Activated CD8-positive, alpha-beta T cell treated with anti-CD3 and anti-CD28 coated beads for 36 hours (primary cell): ENCODE results near the gene MOCS3. TPM values are rescaled to one million over a fixed set of nuclear protein-coding genes. Genes with fewer than 3 reads are reported as not detected.

Source experiments
- ATAC-seq: fragments of 200-7000 bp; cut with Tn5 transposase; one replicate; pipeline ENCODE4 v1.10.0; 2021; ENCODE audit warnings: mild to moderate bottlenecking, moderate library complexity
- CTCF ChIA-PET: fragments of 350-600 bp; sonication (Branson Sonifier 250); formaldehyde crosslinking; loops from one replicate; lab custom pipeline; 2021; ENCODE audit warnings: antibody characterized with exemption; lab: Charles Lee
- POLR2A ChIA-PET: fragments of 350-600 bp; sonication (Branson Sonifier 250); formaldehyde crosslinking; loops from one replicate; lab custom pipeline; 2021; ENCODE audit warnings: antibody characterized with exemption; lab: Charles Lee
- DNase-seq: peaks from one replicate; pipeline ENCODE4 v3.0.0-alpha.2; 2020
- H3K27ac Mint-ChIP-seq: one replicate; pipeline ENCODE4 v1.8.0; 2021; ENCODE audit warnings: mild to moderate bottlenecking, mixed read lengths
- H3K27me3 Mint-ChIP-seq: one replicate; pipeline ENCODE4 v1.8.0; 2021; ENCODE audit warnings: mixed read lengths
- H3K36me3 Mint-ChIP-seq: one replicate; pipeline ENCODE4 v1.8.0; 2021; ENCODE audit warnings: low read depth, mixed read lengths
- H3K4me1 Mint-ChIP-seq: one replicate; pipeline ENCODE4 v1.8.0; 2021; ENCODE audit warnings: low read depth, mixed read lengths
- H3K4me3 Mint-ChIP-seq: one replicate; pipeline ENCODE4 v1.8.0; 2021; ENCODE audit warnings: mild to moderate bottlenecking, moderate library complexity, mixed read lengths
- H3K9me3 Mint-ChIP-seq: one replicate; pipeline ENCODE4 v1.8.0; 2021; ENCODE audit warnings: mixed read lengths
- CTCF ChIP-seq: fragments of 200-600 bp; IDR thresholded peaks from one replicate; pipeline ENCODE4 v1.8.0; 2022; ENCODE audit warnings: antibody characterized with exemption, mild to moderate bottlenecking
- intact Hi-C: fragments of 100-400 bp; cut with micrococcal nuclease; formaldehyde crosslinking; loops from one replicate; pipeline ENCODE4 v1.10.0; 2022
- total RNA-seq, 2 experiments: library from RNA; stranded (reverse); gene quantifications; one replicate each; pipeline ENCODE4 v1.2.3, GENCODE V29; 2021

Gene MOCS3
- total RNA-seq, 2 experiments from 2014 or later: 4.6 TPM

- intact Hi-C loops: no loop called here
- ATAC-seq: no peak
- CTCF ChIA-PET: interaction anchor here (0.9 to 8.6 kb wide), 7 partner anchors 12 to 603 kb away, joined by 3 to 210 read pairs (median 6); no protein-coding TSS in a partner anchor
Measured at GRCh38 chr20:50993876-50994275, 35.3 kb downstream of the MOCS3 start.

DNA sequence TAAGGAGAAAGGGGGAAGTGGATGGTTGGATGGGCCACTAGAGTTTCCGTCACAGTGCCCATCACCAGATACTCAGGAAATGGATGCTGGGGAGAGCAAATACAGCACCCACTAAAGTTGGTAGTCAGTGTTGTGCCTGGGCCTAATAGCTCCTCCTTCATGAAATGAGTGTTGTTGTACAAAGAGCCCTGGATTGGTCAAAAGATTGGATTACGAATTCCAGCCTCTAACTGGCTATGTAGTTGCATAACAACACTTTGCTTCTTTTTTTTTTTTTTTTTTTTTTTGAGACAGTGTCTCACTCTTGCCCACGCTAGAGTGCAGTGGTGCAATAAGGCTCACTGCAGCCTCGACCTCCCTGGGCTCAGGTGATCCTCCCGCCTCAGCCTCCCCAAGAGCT, 36.9 kb downstream of the MOCS3 start:
- Mint-ChIP-seq H3K9me3 (no peaks in the 10 kb centered on the region), H3K4me1 (no peaks in the 10 kb centered on the region), H3K4me3 (no peak overlapping the region), H3K27ac (no peak overlapping the region), H3K36me3 (no peaks in the 10 kb centered on the region), H3K27me3 (peaks cover 5% of the 10 kb centered on the region)
- POLR2A ChIA-PET: no interaction called here
- ATAC-seq (no peak), DNase-seq (no peak)
- CTCF ChIA-PET: interaction anchor here (1.4 to 4.9 kb wide), 3 partner anchors 9 to 311 kb away, joined by 4 to 27 read pairs (median 6); no protein-coding TSS in a partner anchor
- intact Hi-C loops: no loop called here
- TF ChIP-seq CTCF: no peak

More at GRCh38 chr20:50993876-50994275, 35.3 kb downstream of the MOCS3 start:
- H3K27me3 Mint-ChIP-seq: peaks cover 4% of the 10 kb centered on the region
- no peaks in the 10 kb centered on the region for H3K4me1 Mint-ChIP-seq
- no peak for DNase-seq
- no peak for TF ChIP-seq CTCF
- H3K36me3 Mint-ChIP-seq: no peaks in the 10 kb centered on the region
- H3K27ac Mint-ChIP-seq: no peak overlapping the region
- POLR2A ChIA-PET: no interaction called here
- H3K9me3 Mint-ChIP-seq: no peaks in the 10 kb centered on the region
- H3K4me3 Mint-ChIP-seq: no peak overlapping the region

- DNase-seq (no peak), ATAC-seq (no peak)
- H3K4me3 Mint-ChIP-seq: no peak overlapping the region
- no peak for TF ChIP-seq CTCF
- H3K27ac Mint-ChIP-seq: no peak overlapping the region
- intact Hi-C loops: no loop called here
- H3K27me3 Mint-ChIP-seq: peaks cover 5% of the 10 kb centered on the region
- no peaks in the 10 kb centered on the region for H3K4me1 Mint-ChIP-seq
- no peaks in the 10 kb centered on the region for H3K9me3 Mint-ChIP-seq
- H3K36me3 Mint-ChIP-seq: no peaks in the 10 kb centered on the region
- ChIA-PET CTCF (interaction anchor here (0.6 to 4.9 kb wide), 7 partner anchors 11 to 1060 kb away, joined by 3 to 27 read pairs (median 4); no protein-coding TSS in a partner anchor), POLR2A (no interaction called here)
Measured at GRCh38 chr20:50996901-50997865, 38.6 kb downstream of the MOCS3 start.

GRCh38 chr20:50999355-50999754, 40.7 kb downstream of the MOCS3 start:
- TF ChIP-seq CTCF: no peak
- Mint-ChIP-seq H3K4me3 (no peak overlapping the region), H3K27ac (no peak overlapping the region), H3K4me1 (no peaks in the 10 kb centered on the region), H3K27me3 (peaks cover 11% of the 10 kb centered on the region), H3K9me3 (no peaks in the 10 kb centered on the region), H3K36me3 (no peaks in the 10 kb centered on the region)
- ChIA-PET CTCF (interaction anchor here (1.3 to 4.9 kb wide), 2 partner anchors 13 to 18 kb away, joined by 5 to 27 read pairs; no protein-coding TSS in a partner anchor), POLR2A (no interaction called here)
- intact Hi-C loops: no loop called here
- ATAC-seq: no peak
- DNase-seq: no peak
